A549 (cell line): Measurements from ENCODE around the gene LNPEP. TPM values are rescaled to one million over a fixed set of nuclear protein-coding genes. Genes with fewer than 3 reads are reported as not detected.

Experiments used
- ATAC-seq, 2 experiments: fragments of 200-7000 bp in 1 of 2; fragments of >200 bp in 1 of 2; cut with Nextera tagmentation in 1 of 2; cut with Tn5 transposase in 1 of 2; 3 replicates each; pipeline versions ENCODE4 v1.8.0 to v1.9.1; 2018 to 2020; ENCODE audit warnings: mild to moderate bottlenecking in 1 of 2, moderate library complexity in 1 of 2
- CTCF ChIA-PET: fragments of 300-600 bp; sonication (Branson Sonifier 250); formaldehyde crosslinking; extraction: SDS; loops from one replicate; lab custom pipeline; 2021; ENCODE audit warnings: antibody characterized with exemption, inconsistent platforms; lab: Yijun Ruan, JAX
- POLR2A ChIA-PET: fragments of 350-600 bp; formaldehyde crosslinking; extraction: SDS; loops from one replicate; lab custom pipeline; 2021; ENCODE audit warnings: antibody characterized with exemption, inconsistent platforms; lab: Yijun Ruan, JAX
- DNase-seq, 2 experiments: peaks; one replicate each; pipeline versions ENCODE4 v3.0.0 to v3.0.0-alpha.2; 2011 to 2016; ENCODE audit warnings: low read depth in 1 of 2, low spot score in 1 of 2
- FAIRE-seq: peaks from 2 replicates; lab custom pipeline; 2011; peaks lifted over from hg19 to GRCh38; lab: Jason Lieb, UNC
- H3K27ac ChIP-seq, 2 experiments: fragments of >200 bp; sonication (Bioruptor Twin); formaldehyde crosslinking; 3 replicates each; pipeline ENCODE4 v1.5.1; 2016 to 2017
- H3K4me1 ChIP-seq: fragments of >200 bp; sonication (Bioruptor Twin); formaldehyde crosslinking; 3 replicates; pipeline ENCODE4 v1.6.1; 2016
- H3K4me2 ChIP-seq: fragments of >200 bp; sonication (Bioruptor Twin); formaldehyde crosslinking; 3 replicates; pipeline ENCODE4 v1.6.1; 2016
- H3K4me3 ChIP-seq: fragments of >200 bp; sonication (Bioruptor Twin); formaldehyde crosslinking; 3 replicates; pipeline ENCODE4 v1.5.1; 2016
- H3K9me3 ChIP-seq: fragments of >200 bp; sonication (Bioruptor Twin); formaldehyde crosslinking; 3 replicates; pipeline ENCODE4 v1.6.1; 2016
- CBX2 ChIP-seq: fragments of 200-600 bp; sonication (generic); IDR thresholded peaks from 2 replicates; pipeline ENCODE4 v1.6.1; 2016; ENCODE audit warnings: low read depth, mild to moderate bottlenecking, borderline replicate concordance
- CBX8 ChIP-seq: fragments of 200-600 bp; sonication (generic); IDR thresholded peaks from 2 replicates; pipeline ENCODE4 v1.6.1; 2016
- CEBPB ChIP-seq, 2 experiments: fragments of >200 bp in 1 of 2; sonication (Bioruptor Twin) in 1 of 2; formaldehyde crosslinking in 1 of 2; IDR thresholded peaks; 2 replicates each; pipeline ENCODE4 v1.6.1; 2012 to 2016
- CHD2 ChIP-seq: fragments of 150-350 bp; IDR thresholded peaks from 2 replicates; pipeline ENCODE4 v1.6.1; 2014; ENCODE audit warnings: low read length; ENCODE audit not compliant: partially characterized antibody
- CHD4 ChIP-seq: fragments of 200-600 bp; sonication (generic); IDR thresholded peaks from 2 replicates; pipeline ENCODE4 v1.6.1; 2016; ENCODE audit warnings: antibody characterized with exemption, mild to moderate bottlenecking, borderline replicate concordance
- EHF ChIP-seq: fragments of 250-450 bp; sonication (Bioruptor Pico); IDR thresholded peaks from 2 replicates; pipeline ENCODE4 v1.5.0; 2020; ENCODE audit warnings: mild to moderate bottlenecking
- FOSL2 ChIP-seq, 2 experiments: fragments of 450-650 bp in 1 of 2; fragments of >200 bp in 1 of 2; sonication (Bioruptor Twin) in 1 of 2; formaldehyde crosslinking; IDR thresholded peaks; 2 replicates each; pipeline versions ENCODE4 v1.5.0 to v1.6.1; 2016 to 2020; ENCODE audit warnings: mild to moderate bottlenecking in 1 of 2, moderate library complexity in 1 of 2
- FOXS1 ChIP-seq: fragments of 250-450 bp; sonication (Bioruptor Pico); IDR thresholded peaks from 2 replicates; pipeline ENCODE4 v1.5.0; 2020; ENCODE audit warnings: mild to moderate bottlenecking, moderate library complexity
- GATA3 ChIP-seq: IDR thresholded peaks from 2 replicates; pipeline ENCODE4 v1.6.1; 2012; ENCODE audit warnings: borderline replicate concordance
- HOXA7 ChIP-seq: fragments of 250-450 bp; sonication (Bioruptor Pico); IDR thresholded peaks from 2 replicates; pipeline ENCODE4 v1.5.0; 2020; ENCODE audit warnings: mild to moderate bottlenecking, moderate library complexity
- HOXB13 ChIP-seq: fragments of 250-450 bp; sonication (Bioruptor Pico); IDR thresholded peaks from 2 replicates; pipeline ENCODE4 v1.5.0; 2020; ENCODE audit warnings: low read depth, mild to moderate bottlenecking, moderate library complexity
- HOXB5 ChIP-seq: fragments of 250-450 bp; sonication (Bioruptor Pico); IDR thresholded peaks from 2 replicates; pipeline ENCODE4 v1.5.0; 2020; ENCODE audit warnings: mild to moderate bottlenecking, moderate library complexity
- KDM1A ChIP-seq: fragments of 200-600 bp; sonication (generic); IDR thresholded peaks from 2 replicates; pipeline ENCODE4 v1.6.1; 2016; ENCODE audit warnings: low read depth, mild to moderate bottlenecking
- MAFK ChIP-seq: fragments of 450-650 bp; IDR thresholded peaks from 2 replicates; pipeline ENCODE4 v1.6.1; 2014; ENCODE audit not compliant: partially characterized antibody
- NFE2L2 ChIP-seq: fragments of 150-350 bp; conservative IDR thresholded peaks from 2 replicates; pipeline ENCODE4 v1.6.1; 2014; ENCODE audit warnings: low read length
- NPAS2 ChIP-seq: fragments of 250-450 bp; sonication (Bioruptor Pico); IDR thresholded peaks from 2 replicates; pipeline ENCODE4 v1.8.0; 2022; ENCODE audit warnings: mild to moderate bottlenecking, moderate library complexity, borderline replicate concordance
- POLR2A ChIP-seq: IDR thresholded peaks from 2 replicates; pipeline ENCODE4 v1.6.1; 2012; ENCODE audit warnings: mild to moderate bottlenecking, low read length
- POLR2AphosphoS2 ChIP-seq: conservative IDR thresholded peaks from 2 replicates; pipeline ENCODE4 v1.6.1; 2012; ENCODE audit warnings: low read length, improper control_type of control experiment, inconsistent platforms
- RAD21 ChIP-seq, 2 experiments: fragments of >200 bp in 1 of 2; sonication (Bioruptor Twin) in 1 of 2; formaldehyde crosslinking in 1 of 2; IDR thresholded peaks in 1 of 2; conservative IDR thresholded peaks in 1 of 2; 2 replicates in 1 of 2; 3 replicates in 1 of 2; pipeline ENCODE4 v1.6.1; 2012 to 2018; ENCODE audit warnings: inconsistent platforms in 1 of 2
- RCOR1 ChIP-seq: fragments of 150-350 bp; IDR thresholded peaks from 2 replicates; pipeline ENCODE4 v1.6.1; 2014; ENCODE audit warnings: antibody characterized with exemption, low read length, low read depth
- TFCP2L1 ChIP-seq: fragments of 250-450 bp; sonication (Bioruptor Pico); IDR thresholded peaks from 2 replicates; pipeline ENCODE4 v1.5.0; 2021; ENCODE audit warnings: mild to moderate bottlenecking
- TP53 ChIP-seq: fragments of 250-450 bp; sonication (Bioruptor Pico); IDR thresholded peaks from 2 replicates; pipeline ENCODE4 v1.5.0; 2021; ENCODE audit warnings: mild to moderate bottlenecking, moderate library complexity
- ZC3H11A ChIP-seq: fragments of 450-650 bp; IDR thresholded peaks from 2 replicates; pipeline ENCODE4 v1.6.1; 2014; ENCODE audit warnings: antibody characterized with exemption, mild to moderate bottlenecking
- ZFP36 ChIP-seq: fragments of 450-650 bp; IDR thresholded peaks from 2 replicates; pipeline ENCODE4 v1.6.1; 2014; ENCODE audit warnings: borderline replicate concordance; ENCODE audit not compliant: partially characterized antibody
- ZSCAN20 ChIP-seq: fragments of 250-450 bp; sonication (Bioruptor Pico); IDR thresholded peaks from 2 replicates; pipeline ENCODE4 v1.8.0; 2022; ENCODE audit warnings: mild to moderate bottlenecking, moderate library complexity
- WGBS: methylation state at CpG from one replicate; pipeline ENCODE4 v1.1.6; 2017; ENCODE audit errors: missing lambda C conversion rate; 5-methylcytosine and 5-hydroxymethylcytosine counted together
- polyA plus RNA-seq, 4 experiments: library from polyadenylated mRNA; depleted of rRNA in 3 of 4; stranded (reverse); fragments of >200 nt; fragmentation: RNase III in 1 of 4; extraction: RNeasy Plus Mini Kit Qiagen cat#74134 plus additional on column Dnase treatment in 1 of 4; gene quantifications; 2 replicates in 3 of 4; 3 replicates in 1 of 4; pipeline ENCODE4 v1.2.3, GENCODE V29; 2011 to 2017
- TF ChIP-seq, protein P1 (sequence below): fragments of 150-350 bp; IDR thresholded peaks from 2 replicates; pipeline ENCODE4 v1.6.1; 2014; ENCODE audit warnings: low read depth, mild to moderate bottlenecking, low read length
- TF ChIP-seq, protein P2 (sequence below): IDR thresholded peaks from 2 replicates; pipeline ENCODE4 v1.6.1; 2012
- TF ChIP-seq, protein P3 (sequence below): IDR thresholded peaks from 2 replicates; pipeline ENCODE4 v1.6.1; 2012
- TF ChIP-seq, protein P4 (sequence below): fragments of >200 bp; sonication (Bioruptor Twin); formaldehyde crosslinking; IDR thresholded peaks from 2 replicates; pipeline ENCODE4 v1.6.1; 2016

LNPEP gene
- polyA plus RNA-seq, 2 of the 4 experiments (the other 2 are of a cell fraction), result 5.9 to 19.7 TPM

DNA sequence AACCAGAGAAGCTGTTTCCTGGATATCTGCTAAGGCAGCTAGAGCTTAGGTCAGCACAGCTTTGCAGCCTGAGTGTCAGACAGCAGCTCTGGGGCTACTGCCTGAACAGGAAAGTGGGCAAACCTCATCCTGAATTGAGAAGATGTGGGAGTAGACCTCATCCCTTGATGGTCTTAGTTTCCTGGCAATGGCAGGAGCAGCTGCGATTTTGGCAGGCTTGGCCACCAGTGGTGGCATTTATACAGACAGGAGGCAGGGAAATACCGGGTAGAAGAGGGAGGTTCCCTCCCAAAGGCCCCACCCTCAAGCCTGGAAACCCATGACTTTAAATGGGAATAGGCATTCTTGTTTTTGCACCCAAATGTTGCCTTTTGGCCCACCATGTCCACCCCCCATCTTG lies 136.8 kb downstream of the LNPEP start (continued):
- TF ChIP-seq, protein P1, sequence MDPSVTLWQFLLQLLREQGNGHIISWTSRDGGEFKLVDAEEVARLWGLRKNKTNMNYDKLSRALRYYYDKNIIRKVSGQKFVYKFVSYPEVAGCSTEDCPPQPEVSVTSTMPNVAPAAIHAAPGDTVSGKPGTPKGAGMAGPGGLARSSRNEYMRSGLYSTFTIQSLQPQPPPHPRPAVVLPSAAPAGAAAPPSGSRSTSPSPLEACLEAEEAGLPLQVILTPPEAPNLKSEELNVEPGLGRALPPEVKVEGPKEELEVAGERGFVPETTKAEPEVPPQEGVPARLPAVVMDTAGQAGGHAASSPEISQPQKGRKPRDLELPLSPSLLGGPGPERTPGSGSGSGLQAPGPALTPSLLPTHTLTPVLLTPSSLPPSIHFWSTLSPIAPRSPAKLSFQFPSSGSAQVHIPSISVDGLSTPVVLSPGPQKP, result no peak
- TF ChIP-seq, protein P2, sequence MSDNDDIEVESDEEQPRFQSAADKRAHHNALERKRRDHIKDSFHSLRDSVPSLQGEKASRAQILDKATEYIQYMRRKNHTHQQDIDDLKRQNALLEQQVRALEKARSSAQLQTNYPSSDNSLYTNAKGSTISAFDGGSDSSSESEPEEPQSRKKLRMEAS, result no peak
- TF ChIP-seq NPAS2 (CRISPR knock-in tag), result no peak
- TF ChIP-seq, all 56 proteins: peak for 0

DNA sequence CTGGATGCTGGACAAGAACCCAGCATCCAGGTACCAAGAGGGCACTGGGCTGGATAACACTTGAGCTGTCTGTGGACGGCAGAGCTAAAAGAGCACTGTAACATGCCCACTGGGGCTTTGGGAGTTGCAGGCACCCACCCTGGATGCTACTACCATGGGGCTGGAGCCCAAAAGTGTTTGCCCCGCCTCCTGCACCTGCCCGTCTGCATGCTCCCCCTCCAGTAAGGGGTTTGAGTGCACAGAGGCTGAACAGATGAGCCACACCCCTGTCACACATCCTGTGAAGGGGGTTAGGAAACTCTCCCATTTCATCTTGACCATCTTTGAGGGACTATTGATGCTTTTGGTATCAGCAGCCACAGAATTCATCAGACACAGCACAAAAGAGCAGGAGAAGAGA lies 137.5 kb downstream of the LNPEP start:
- ChIA-PET CTCF (no interaction called here), POLR2A (no interaction called here)
- TF ChIP-seq FOSL2 (IDR thresholded peaks at IDR 0.05) (no peak), FOSL2 (CRISPR knock-in tag; IDR thresholded peaks at IDR 0.05) (no peak), CBX8 (no peak), TFCP2L1 (no peak), CHD2 (no peak), RAD21 (conservative IDR thresholded peaks at IDR 0.05 in 1 of 2, IDR thresholded peaks at IDR 0.05 in 1 of 2) (no peak), EHF (CRISPR knock-in tag) (no peak), TP53 (CRISPR knock-in tag) (no peak), GATA3 (no peak), ZC3H11A (no peak), POLR2A (no peak), HOXA7 (CRISPR knock-in tag) (no peak), KDM1A (no peak), ZSCAN20 (CRISPR knock-in tag) (no peak), CBX2 (no peak), ZFP36 (no peak), HOXB5 (CRISPR knock-in tag) (no peak)
- TF ChIP-seq, protein P3, sequence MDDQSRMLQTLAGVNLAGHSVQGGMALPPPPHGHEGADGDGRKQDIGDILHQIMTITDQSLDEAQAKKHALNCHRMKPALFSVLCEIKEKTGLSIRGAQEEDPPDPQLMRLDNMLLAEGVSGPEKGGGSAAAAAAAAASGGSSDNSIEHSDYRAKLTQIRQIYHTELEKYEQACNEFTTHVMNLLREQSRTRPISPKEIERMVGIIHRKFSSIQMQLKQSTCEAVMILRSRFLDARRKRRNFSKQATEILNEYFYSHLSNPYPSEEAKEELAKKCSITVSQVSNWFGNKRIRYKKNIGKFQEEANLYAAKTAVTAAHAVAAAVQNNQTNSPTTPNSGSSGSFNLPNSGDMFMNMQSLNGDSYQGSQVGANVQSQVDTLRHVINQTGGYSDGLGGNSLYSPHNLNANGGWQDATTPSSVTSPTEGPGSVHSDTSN, result no peak
- TF ChIP-seq, protein P4, sequence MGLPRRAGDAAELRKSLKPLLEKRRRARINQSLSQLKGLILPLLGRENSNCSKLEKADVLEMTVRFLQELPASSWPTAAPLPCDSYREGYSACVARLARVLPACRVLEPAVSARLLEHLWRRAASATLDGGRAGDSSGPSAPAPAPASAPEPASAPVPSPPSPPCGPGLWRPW, result no peak
- no peak overlapping the region for H3K4me2 ChIP-seq
- no peak for ATAC-seq
- H3K27ac ChIP-seq, result no peak overlapping the region
- no peaks in the 10 kb centered on the region for H3K4me1 ChIP-seq
- WGBS, result 86% methylated on average over 2 of the region's 3 CpGs
- FAIRE-seq, result no peak
- no peaks in the 10 kb centered on the region for H3K9me3 ChIP-seq
- H3K4me3 ChIP-seq, result no peak overlapping the region
- no peak for DNase-seq

DNA sequence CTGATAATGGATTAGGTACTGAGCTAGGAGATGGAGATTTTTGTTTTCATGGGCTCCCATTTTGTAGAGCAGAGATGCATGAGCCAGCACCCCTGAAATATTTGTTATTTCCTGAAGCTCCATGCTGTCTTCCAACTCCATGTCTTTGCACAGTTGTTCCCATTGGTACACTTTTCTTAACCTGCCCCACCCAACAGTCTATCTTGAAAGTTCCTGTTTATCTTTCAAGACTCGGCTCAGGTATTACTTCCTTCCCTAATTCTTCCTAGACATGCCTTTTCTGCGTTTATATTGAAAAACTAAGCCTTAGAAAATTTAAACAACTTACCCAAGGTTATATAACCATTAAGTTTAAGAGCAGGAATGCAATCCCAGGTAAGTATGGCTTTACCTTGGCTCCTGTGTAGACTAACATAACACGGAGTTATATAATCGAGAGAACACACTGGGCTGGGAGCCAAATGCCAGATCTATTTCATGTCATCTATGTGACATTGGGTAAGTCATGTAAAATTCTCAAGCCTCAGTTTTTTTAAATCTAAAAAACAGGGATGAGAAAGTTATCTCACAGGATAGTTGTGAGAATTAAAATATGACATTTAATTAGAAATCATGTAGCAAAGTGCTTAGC lies 139.1 kb downstream of the LNPEP start:
- CTCF ChIA-PET, result interaction anchor here (0.6 to 0.7 kb wide), 2 partner anchors 27 to 206 kb away, joined by 3 read pairs; no protein-coding TSS in a partner anchor
- no peak for FAIRE-seq
- H3K4me3 ChIP-seq, result no peak overlapping the region
- ATAC-seq, result no peak
- no peaks in the 10 kb centered on the region for H3K9me3 ChIP-seq
- no peak overlapping the region for H3K4me2 ChIP-seq
- H3K4me1 ChIP-seq, result no peaks in the 10 kb centered on the region
- no peak overlapping the region for H3K27ac ChIP-seq
- no peak for TF ChIP-seq CBX2
- no peak for TF ChIP-seq POLR2A
- TF ChIP-seq HOXB5 (CRISPR knock-in tag), result no peak
- TF ChIP-seq HOXB13, result no peak
- TF ChIP-seq CEBPB (IDR thresholded peaks at IDR 0.05), result no peak
- TF ChIP-seq CBX8, result no peak
- no peak for TF ChIP-seq POLR2AphosphoS2
- TF ChIP-seq NFE2L2, result no peak
- no peak for TF ChIP-seq CHD4
- TF ChIP-seq FOXS1 (CRISPR knock-in tag), result no peak
- no peak for TF ChIP-seq RCOR1
- TF ChIP-seq MAFK, result no peak
- TF ChIP-seq, all 56 proteins: peak for 0
- POLR2A ChIA-PET, result no interaction called here
- WGBS, result 58% methylated on average over 4 of the region's 4 CpGs
- DNase-seq, result no peak
